ENCODE results near the gene PRKG1.

The PRKG1 gene

DNA sequence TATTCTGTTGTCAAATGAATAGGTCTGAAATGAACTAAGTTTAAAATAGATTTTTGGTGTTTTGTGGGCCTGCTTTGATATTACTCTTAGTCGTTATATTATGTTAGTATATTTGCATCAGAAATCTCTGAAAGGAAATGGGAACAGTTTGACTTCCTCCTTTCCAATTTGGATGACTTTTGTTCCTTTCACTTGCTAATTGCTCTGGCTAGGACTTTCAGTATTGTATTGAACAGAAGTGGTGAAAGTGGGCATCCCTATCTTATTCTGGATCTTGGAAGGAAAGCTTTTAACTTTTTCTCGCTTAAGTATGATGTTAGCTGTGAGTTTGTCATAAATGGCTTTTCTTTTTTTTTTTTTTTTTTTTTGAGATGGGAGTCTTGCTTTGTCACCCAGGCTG is 966.2 kb downstream of the PRKG1 start:
- H3K4me3 ChIP-seq (ENCODE audit: low read depth, low read length) = no peak overlapping the region
- TF ChIP-seq, protein P1, sequence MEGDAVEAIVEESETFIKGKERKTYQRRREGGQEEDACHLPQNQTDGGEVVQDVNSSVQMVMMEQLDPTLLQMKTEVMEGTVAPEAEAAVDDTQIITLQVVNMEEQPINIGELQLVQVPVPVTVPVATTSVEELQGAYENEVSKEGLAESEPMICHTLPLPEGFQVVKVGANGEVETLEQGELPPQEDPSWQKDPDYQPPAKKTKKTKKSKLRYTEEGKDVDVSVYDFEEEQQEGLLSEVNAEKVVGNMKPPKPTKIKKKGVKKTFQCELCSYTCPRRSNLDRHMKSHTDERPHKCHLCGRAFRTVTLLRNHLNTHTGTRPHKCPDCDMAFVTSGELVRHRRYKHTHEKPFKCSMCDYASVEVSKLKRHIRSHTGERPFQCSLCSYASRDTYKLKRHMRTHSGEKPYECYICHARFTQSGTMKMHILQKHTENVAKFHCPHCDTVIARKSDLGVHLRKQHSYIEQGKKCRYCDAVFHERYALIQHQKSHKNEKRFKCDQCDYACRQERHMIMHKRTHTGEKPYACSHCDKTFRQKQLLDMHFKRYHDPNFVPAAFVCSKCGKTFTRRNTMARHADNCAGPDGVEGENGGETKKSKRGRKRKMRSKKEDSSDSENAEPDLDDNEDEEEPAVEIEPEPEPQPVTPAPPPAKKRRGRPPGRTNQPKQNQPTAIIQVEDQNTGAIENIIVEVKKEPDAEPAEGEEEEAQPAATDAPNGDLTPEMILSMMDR (IDR thresholded peaks at IDR 0.05; ENCODE audit: borderline replicate concordance, insufficient read depth, low read depth, low read length) = no peak

DNA sequence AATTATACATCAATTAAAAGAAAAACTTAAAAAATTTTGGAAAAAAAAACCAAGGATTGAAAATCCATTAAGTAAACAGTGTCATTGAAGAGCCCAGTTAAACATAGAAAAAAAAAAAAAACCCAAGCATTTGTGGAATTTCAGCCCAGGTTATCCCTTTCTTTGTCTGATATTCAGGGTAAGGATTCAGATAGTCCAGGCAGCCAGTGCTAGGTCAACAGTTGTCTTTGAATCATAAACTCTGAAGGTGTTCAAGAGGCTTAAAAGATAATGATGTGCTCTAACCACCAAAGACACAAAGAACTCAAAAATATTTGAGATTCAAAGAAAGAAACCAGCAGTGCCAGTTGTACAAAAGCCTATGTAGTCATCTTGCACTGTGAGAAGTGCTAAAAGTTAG is 969.5 kb downstream of the PRKG1 start:
- TF ChIP-seq, protein P1 (IDR thresholded peaks at IDR 0.05; ENCODE audit: borderline replicate concordance, insufficient read depth, low read depth, low read length) = no peak
- H3K4me3 ChIP-seq (ENCODE audit: low read depth, low read length) = no peak overlapping the region

DNA sequence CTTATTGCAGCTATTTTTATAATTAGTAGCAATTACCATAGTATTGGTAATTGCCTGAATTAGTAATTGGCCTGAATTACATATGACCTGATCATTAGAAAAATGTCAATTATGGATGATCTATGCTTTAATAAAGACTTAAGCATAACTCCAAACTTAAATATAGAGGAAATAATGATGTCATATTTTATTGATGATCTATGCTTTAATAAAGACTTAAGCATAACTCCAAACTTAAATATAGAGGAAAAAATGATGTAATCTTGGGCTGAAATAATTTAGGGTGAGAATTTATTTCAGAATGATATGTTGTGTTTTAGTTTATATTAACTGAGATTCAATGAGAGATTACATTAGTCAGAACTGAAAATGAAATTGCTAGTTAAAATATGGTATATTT is 973.8 kb downstream of the PRKG1 start:
- no peak overlapping the region for H3K4me3 ChIP-seq (ENCODE audit: low read depth, low read length)
- TF ChIP-seq, protein P1 (IDR thresholded peaks at IDR 0.05; ENCODE audit: borderline replicate concordance, insufficient read depth, low read depth, low read length) = no peak

DNA sequence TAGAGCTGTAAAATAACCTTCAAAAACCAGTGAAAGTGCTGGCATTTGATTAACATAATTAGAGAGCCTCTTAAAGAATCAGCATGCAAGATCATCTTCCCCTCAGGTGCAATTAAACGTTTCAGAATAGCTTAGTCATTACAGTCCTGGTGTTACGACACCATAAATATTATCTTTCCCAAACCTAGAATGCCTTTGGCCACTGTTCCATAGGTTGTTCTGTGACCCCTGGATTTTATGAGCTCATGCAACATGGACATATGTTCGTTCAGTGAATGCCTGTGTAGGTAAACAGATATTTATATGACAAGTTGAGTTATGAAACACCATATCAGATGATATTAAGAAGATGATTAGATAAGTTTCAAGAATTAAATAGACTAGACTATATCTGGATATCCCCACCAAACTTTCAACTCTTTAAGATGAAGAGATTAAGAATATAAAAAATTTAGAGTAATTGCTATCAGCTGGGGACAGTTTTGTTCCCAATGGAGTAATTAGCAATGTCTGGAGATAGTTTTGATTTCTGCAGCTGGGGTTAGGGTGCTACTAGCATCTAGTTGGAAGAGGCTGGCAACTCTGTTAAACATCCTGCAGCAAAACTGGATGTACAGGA is 976.3 kb downstream of the PRKG1 start:
- no peak overlapping the region for H3K4me3 ChIP-seq (ENCODE audit: low read depth, low read length)
- TF ChIP-seq, protein P1 (IDR thresholded peaks at IDR 0.05; ENCODE audit: borderline replicate concordance, insufficient read depth, low read depth, low read length) = no peak

DNA sequence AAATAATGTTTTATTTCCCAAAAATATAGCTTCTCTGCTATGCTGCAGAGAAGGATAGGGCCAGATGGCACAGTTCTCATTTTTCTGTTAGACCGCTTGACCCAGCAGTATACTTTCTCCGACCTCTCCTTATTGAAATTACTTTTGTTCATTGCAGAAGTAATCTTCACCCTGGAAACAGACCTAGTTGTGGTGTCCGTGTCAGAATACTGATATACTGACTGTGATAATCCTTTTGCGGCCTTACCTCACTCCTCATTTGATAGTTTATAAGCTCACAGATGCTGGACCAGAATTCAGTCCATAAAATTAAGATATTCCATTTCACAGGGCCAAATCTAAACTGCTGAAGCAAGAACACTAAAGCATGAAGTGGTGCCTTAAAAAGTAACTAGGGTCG is 979.2 kb downstream of the PRKG1 start:
- TF ChIP-seq, protein P1 (IDR thresholded peaks at IDR 0.05; ENCODE audit: borderline replicate concordance, insufficient read depth, low read depth, low read length) = no peak

DNA sequence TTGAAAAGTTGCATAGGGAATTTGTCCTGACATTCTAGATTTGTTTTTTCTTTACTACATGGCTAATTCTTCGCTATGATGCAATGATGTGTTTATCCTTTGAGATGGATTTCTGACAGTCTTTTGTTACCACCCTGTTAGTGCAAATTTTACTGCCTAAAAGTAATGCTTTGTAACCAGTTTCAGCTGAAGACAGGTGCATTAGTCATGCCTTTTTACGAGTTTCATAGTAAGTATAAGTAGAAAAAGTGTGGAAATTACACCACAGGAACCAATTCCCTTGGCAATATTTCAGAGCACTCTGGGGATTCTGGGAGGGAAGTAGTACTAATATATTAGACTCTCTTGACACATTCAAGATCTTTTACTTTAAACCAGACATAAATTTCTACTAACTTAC is 982.0 kb downstream of the PRKG1 start:
- TF ChIP-seq, protein P1 (IDR thresholded peaks at IDR 0.05; ENCODE audit: borderline replicate concordance, insufficient read depth, low read depth, low read length) = no peak

More for the DNA sequence above, 979.2 kb downstream of the PRKG1 start:
- no peak overlapping the region for H3K4me3 ChIP-seq (ENCODE audit: low read depth, low read length)

DNA sequence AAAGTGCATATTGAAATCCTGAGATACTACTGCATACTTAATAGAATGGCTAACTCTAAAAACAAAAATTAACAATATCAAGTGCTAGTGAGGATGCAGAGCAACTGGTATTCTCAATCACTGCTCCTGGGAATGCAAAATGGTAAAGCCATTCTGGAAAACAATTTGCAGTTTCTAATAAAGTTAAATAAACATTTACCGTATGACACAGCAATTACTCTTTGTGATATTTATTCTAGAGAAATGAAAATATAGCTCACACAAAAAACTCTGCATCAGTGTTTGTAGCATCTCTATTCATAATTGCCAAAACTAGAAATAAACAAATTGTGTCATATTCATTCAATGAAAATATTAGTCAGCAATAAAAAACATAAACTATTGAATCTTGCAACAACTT is 984.8 kb downstream of the PRKG1 start:
- no peak overlapping the region for H3K4me3 ChIP-seq (ENCODE audit: low read depth, low read length)
- TF ChIP-seq, protein P1 (IDR thresholded peaks at IDR 0.05; ENCODE audit: borderline replicate concordance, insufficient read depth, low read depth, low read length) = no peak

More for the DNA sequence above, 982.0 kb downstream of the PRKG1 start:
- H3K4me3 ChIP-seq (ENCODE audit: low read depth, low read length) = no peak overlapping the region
